K562 (cell line): Measurements from ENCODE around the gene CDPF1. TPM values are rescaled to one million over a fixed set of nuclear protein-coding genes. Genes with fewer than 3 reads are reported as not detected.

Experiments used
- ATAC-seq: fragments of 200-7000 bp; cut with Tn5 transposase; 3 replicates; pipeline ENCODE4 v1.9.1; 2020; ENCODE audit warnings: moderate library complexity
- BruUV-seq: library from RNA; stranded (reverse); fragments of 400-500 nt; replicated peaks from 2 replicates; lab custom pipeline; 2021; lab: Mats Ljungman, UMichigan
- CTCF ChIA-PET: fragments of 300-600 bp; formaldehyde crosslinking; extraction: SDS; loops from one replicate; lab custom pipeline; 2021; ENCODE audit warnings: low intra/inter-chr PET ratio; lab: Yijun Ruan, JAX
- POLR2A ChIA-PET: fragments of 300-600, 350-650 bp; sonication (Branson Sonifier 250); formaldehyde crosslinking; extraction: SDS; loops from one replicate; lab custom pipeline; 2021; ENCODE audit warnings: antibody characterized with exemption, inconsistent platforms; lab: Yijun Ruan, JAX
- DNase-seq, 4 experiments: peaks; one replicate each; pipeline versions ENCODE4 v3.0.0 to v3.0.0-alpha.2; 2011 to 2018; ENCODE audit warnings: low spot score in 3 of 4, mixed read lengths in 3 of 4; ENCODE audit errors: extremely low read depth in 1 of 4
- FAIRE-seq: peaks from 2 replicates; lab custom pipeline; 2011; peaks lifted over from hg19 to GRCh38; lab: Jason Lieb, UNC
- H2AFZ ChIP-seq: 2 replicates; pipeline ENCODE4 v1.6.0; 2011; ENCODE audit warnings: low read depth, low read length, control low read depth, inconsistent platforms
- H3K27ac ChIP-seq: fragments of 200-600 bp; 3 replicates; pipeline ENCODE4 v1.8.0; 2011; ENCODE audit warnings: low read depth, mild to moderate bottlenecking, control low read depth, inconsistent platforms, low read length, moderate library complexity, mixed read lengths; ENCODE audit errors: extremely low read depth
- H3K27me3 ChIP-seq, 2 experiments: fragments of 300-600 bp in 1 of 2; 2 replicates in 1 of 2; 3 replicates in 1 of 2; pipeline versions ENCODE4 v1.6.0 to v1.8.0; 2011; ENCODE audit warnings: inconsistent platforms in 2 of 2, low read length in 2 of 2, mild to moderate bottlenecking in 1 of 2, mixed read lengths in 1 of 2, moderate library complexity in 1 of 2; ENCODE audit not compliant: control insufficient read depth in 2 of 2, insufficient read depth in 2 of 2
- H3K36me3 ChIP-seq: fragments of 300-600 bp; 3 replicates; pipeline ENCODE4 v1.8.0; 2011; ENCODE audit warnings: mild to moderate bottlenecking, low read length, inconsistent platforms; ENCODE audit not compliant: control insufficient read depth, insufficient read depth
- H3K4me1 ChIP-seq, 2 experiments: fragments of 200-600 bp in 1 of 2; replicated peaks in 1 of 2; 2 replicates in 1 of 2; 3 replicates in 1 of 2; pipeline versions ENCODE4 v1.5.1 to v1.8.0; 2011; ENCODE audit warnings: inconsistent platforms in 2 of 2, low read length in 2 of 2, mild to moderate bottlenecking in 1 of 2, mixed read lengths in 1 of 2, moderate library complexity in 1 of 2; ENCODE audit not compliant: control insufficient read depth in 2 of 2, insufficient read depth in 2 of 2
- H3K4me2 ChIP-seq: 2 replicates; pipeline ENCODE4 v1.6.1; 2011; ENCODE audit warnings: low read length, control low read depth, inconsistent platforms, mixed read lengths; ENCODE audit not compliant: insufficient read depth
- H3K4me3 ChIP-seq: fragments of 200-600 bp; sonication (generic), shearing (Covaris generic); 2 replicates; pipeline ENCODE4 v1.5.1; 2016; ENCODE audit warnings: control low read depth, inconsistent platforms
- H3K79me2 ChIP-seq: fragments of 200-600 bp; 3 replicates; pipeline ENCODE4 v1.8.0; 2011; ENCODE audit warnings: low read length, inconsistent platforms; ENCODE audit not compliant: control insufficient read depth, insufficient read depth
- H3K9ac ChIP-seq, 2 experiments: 2 replicates each; pipeline versions ENCODE4 v1.6.0 to v1.6.1; 2011; ENCODE audit warnings: low read depth in 2 of 2, low read length in 2 of 2, control low read depth in 1 of 2, inconsistent platforms in 1 of 2, mild to moderate bottlenecking in 1 of 2, mixed read lengths in 1 of 2; ENCODE audit not compliant: insufficient read depth in 1 of 2
- H3K9me1 ChIP-seq: one replicate; pipeline ENCODE4 v1.6.0; 2011; ENCODE audit warnings: inconsistent platforms, mild to moderate bottlenecking, low read length, moderate library complexity; ENCODE audit not compliant: control insufficient read depth, insufficient read depth
- H3K9me3 ChIP-seq: replicated peaks from 2 replicates; pipeline ENCODE4 v1.5.1; 2011; ENCODE audit warnings: low read depth, low read length, inconsistent platforms; ENCODE audit not compliant: control insufficient read depth, insufficient read depth
- H4K20me1 ChIP-seq: replicated peaks from 2 replicates; pipeline ENCODE4 v1.6.1; 2011; ENCODE audit warnings: low read length, inconsistent platforms, mixed read lengths; ENCODE audit not compliant: control insufficient read depth, insufficient read depth
- SP2 ChIP-seq: IDR thresholded peaks from 2 replicates; pipeline ENCODE4 v1.6.1; 2011; ENCODE audit warnings: mild to moderate bottlenecking, low read depth, low read length, moderate library complexity; ENCODE audit not compliant: poor library complexity, severe bottlenecking; ENCODE audit errors: extremely low read depth
- ZNF75A ChIP-seq: fragments of 450-650 bp; formaldehyde crosslinking; IDR thresholded peaks from 2 replicates; pipeline ENCODE4 v1.4.0; 2020; ENCODE audit warnings: mild to moderate bottlenecking
- WGBS: fragments of 100-300 bp; shearing (Covaris generic); methylation state at CpG from one replicate; pipeline ENCODE4 v1.1.6; 2016; ENCODE audit warnings: low coverage, mixed read lengths; ENCODE audit not compliant: insufficient coverage; ENCODE audit errors: missing lambda C conversion rate; 5-methylcytosine and 5-hydroxymethylcytosine counted together
- in situ Hi-C: fragments of 300-500 bp; cut with MboI; formaldehyde crosslinking; loops from 4 replicates; pipeline ENCODE4 v1.15.0; 2018; ENCODE audit warnings: inconsistent platforms, mixed read lengths
- intact Hi-C: fragments of 100-400 bp; cut with micrococcal nuclease; formaldehyde crosslinking; loops from 2 replicates; pipeline ENCODE4 v1.14.2; 2022
- polyA plus RNA-seq, 8 experiments: library from polyadenylated mRNA; depleted of rRNA in 4 of 8; stranded (reverse) in 5 of 8; unstranded in 3 of 8; fragments of >200 nt; fragmentation: Nextera tagmentation in 2 of 8; fragmentation: Illumina TruSeq in 1 of 8; extraction: Ambion mirVana in 2 of 8; extraction: Trizol in 1 of 8; gene quantifications; 2 replicates each; pipeline versions ENCODE4 v1.2.1 to v1.2.3, GENCODE V29; 2011 to 2014; ENCODE audit warnings: inconsistent platforms in 1 of 8, missing spikeins in 1 of 8
- total RNA-seq, 7 experiments: library from RNA; depleted of rRNA in 6 of 7; stranded (reverse); fragments of >200 nt in 6 of 7; fragmentation: Illumina TruSeq in 2 of 7; extraction: Trizol in 2 of 7; gene quantifications; 2 replicates each; pipeline versions ENCODE4 v1.2.1 to v1.2.3, GENCODE V29; 2011 to 2021; ENCODE audit warnings: low replicate concordance in 1 of 7

Gene CDPF1
- total and polyA plus RNA-seq, 9 of the 15 experiments (the other 6 are each of a cell fraction or from before 2014, with no cell fraction given) = 0.84 to 19.5 (median 9.1) TPM

- TF ChIP-seq ZNF75A (CRISPR knock-in tag) = no peak
These were observed 5.3 kb downstream of the CDPF1 start (continued) for GRCh38 chr22:46244771-46245170.

- no peaks in the 10 kb centered on the region for H3K9me1 ChIP-seq
- no TSS peak for BruUV-seq
- intact Hi-C loops = loop anchor here (10.0 kb wide), 1 partner anchor 87 kb away; the partner anchor contains the start of gene PPARA
- in situ Hi-C loops = loop anchor here (10.0 kb wide), 1 partner anchor 97 kb away; no protein-coding TSS in a partner anchor
- WGBS = 88% methylated on average over 5 of the region's 10 CpGs
- peaks cover 5% of the 10 kb centered on the region; the same call in 1 of the 3 replicates for H3K36me3 ChIP-seq
- ChIA-PET CTCF (no interaction called here), POLR2A (interaction anchor here (0.6 to 1.7 kb wide), 2 partner anchors 15 to 647 kb away, joined by 3 to 5 read pairs; no protein-coding TSS in a partner anchor)
- H3K27me3 ChIP-seq = no peaks in the 10 kb centered on the region
- DNase-seq = no peak
- H3K27ac ChIP-seq = no peak overlapping the region
- peaks cover 19 to 43% of the 10 kb centered on the region in 2 experiments; a peak in 4 of 5 replicates for H3K4me1 ChIP-seq
- H3K4me2 ChIP-seq = no peak overlapping the region
- H3K9me3 ChIP-seq = no peaks in the 10 kb centered on the region
- no peak overlapping the region for H3K9ac ChIP-seq
- no peaks in the 10 kb centered on the region for H3K79me2 ChIP-seq
- FAIRE-seq = no peak
- H2AFZ ChIP-seq = no peak overlapping the region
- ATAC-seq = no peak
- H4K20me1 ChIP-seq = no peaks in the 10 kb centered on the region
- no peak overlapping the region for H3K4me3 ChIP-seq
- no peak for TF ChIP-seq SP2
- TF ChIP-seq, all 486 proteins: peak for 0
These were observed 8.0 kb downstream of the CDPF1 start for GRCh38 chr22:46242076-46242475.
